Neural cell (in vitro differentiated cells): Measurements from ENCODE around the gene RABL3. TPM values are rescaled to one million over a fixed set of nuclear protein-coding genes. Genes with fewer than 3 reads are reported as not detected.

Experiments
- H2AFZ ChIP-seq: fragments of 200-600, 300-800 bp; sonication (generic), shearing (Covaris generic); 2 replicates; pipeline ENCODE4 v1.6.0; 2014; ENCODE audit warnings: low read depth, mild to moderate bottlenecking, antibody characterized with exemption, low read length, moderate library complexity
- H3F3A ChIP-seq: fragments of 200-600 bp; shearing (Covaris generic); 2 replicates; pipeline ENCODE4 v1.6.1; 2016; ENCODE audit warnings: mild to moderate bottlenecking, moderate library complexity, mixed read lengths, antibody characterized with exemption, low read length; ENCODE audit not compliant: insufficient read depth, poor library complexity, severe bottlenecking
- H3K27ac ChIP-seq: fragments of 200-600, 300-800 bp; sonication (generic), shearing (Covaris generic); 2 replicates; pipeline ENCODE4 v1.5.1; 2014; ENCODE audit warnings: mild to moderate bottlenecking, low read length, moderate library complexity
- H3K27me3 ChIP-seq: fragments of 300-800, 200-600 bp; sonication (generic), shearing (Covaris generic); 2 replicates; pipeline ENCODE4 v1.6.0; 2014; ENCODE audit warnings: mild to moderate bottlenecking, low read depth, low read length, moderate library complexity; ENCODE audit not compliant: insufficient read depth
- H3K36me3 ChIP-seq: fragments of 300-800, 200-600 bp; sonication (generic), shearing (Covaris generic); 2 replicates; pipeline ENCODE4 v1.5.1; 2014; ENCODE audit warnings: mild to moderate bottlenecking, antibody characterized with exemption, low read length, moderate library complexity; ENCODE audit not compliant: insufficient read depth
- H3K4me2 ChIP-seq: fragments of 300-800, 200-600 bp; sonication (generic), shearing (Covaris generic); 2 replicates; pipeline ENCODE4 v1.6.0; 2014; ENCODE audit warnings: mild to moderate bottlenecking, low read length
- H3K4me3 ChIP-seq: fragments of 300-800, 200-600 bp; sonication (generic), shearing (Covaris generic); 2 replicates; pipeline ENCODE4 v1.5.1; 2014; ENCODE audit warnings: mild to moderate bottlenecking, low read length, moderate library complexity
- H3K79me2 ChIP-seq: fragments of 200-600 bp; shearing (Covaris generic); replicated peaks from 2 replicates; pipeline ENCODE4 v1.6.0; 2014; ENCODE audit warnings: mild to moderate bottlenecking, low read length, moderate library complexity; ENCODE audit not compliant: insufficient read depth
- H3K9ac ChIP-seq: fragments of 300-800, 200-600 bp; sonication (generic), shearing (Covaris generic); 2 replicates; pipeline ENCODE4 v1.6.1; 2016; ENCODE audit warnings: mild to moderate bottlenecking, low read length, mixed read lengths
- H3K9me2 ChIP-seq: fragments of 200-600 bp; shearing (Covaris generic); 2 replicates; pipeline ENCODE4 v1.6.1; 2016; ENCODE audit warnings: mild to moderate bottlenecking, low read length, mixed read lengths; ENCODE audit not compliant: insufficient read depth
- H3K9me3 ChIP-seq: fragments of 200-600, 300-800 bp; sonication (generic), shearing (Covaris generic); 2 replicates; pipeline ENCODE4 v1.6.1; 2016; ENCODE audit warnings: mild to moderate bottlenecking, mixed run types, low read length, moderate library complexity, mixed read lengths
- H4K20me1 ChIP-seq: fragments of 200-600 bp; shearing (Covaris generic); 2 replicates; pipeline ENCODE4 v1.6.1; 2016; ENCODE audit warnings: mild to moderate bottlenecking, mixed run types; ENCODE audit not compliant: insufficient read depth
- EP300 ChIP-seq: fragments of 450-650 bp; conservative IDR thresholded peaks from 2 replicates; pipeline ENCODE4 v1.6.1; 2014; ENCODE audit warnings: antibody characterized with exemption, mild to moderate bottlenecking, moderate library complexity; ENCODE audit not compliant: poor library complexity, severe bottlenecking
- EZH2 ChIP-seq: fragments of 200-600, 300-800 bp; shearing (Covaris generic), sonication (generic); IDR thresholded peaks from 2 replicates; pipeline ENCODE4 v1.6.1; 2014; ENCODE audit warnings: antibody characterized with exemption, low read length, borderline replicate concordance, mild to moderate bottlenecking; ENCODE audit not compliant: insufficient read depth, poor library complexity, severe bottlenecking
- MXI1 ChIP-seq: fragments of 450-650 bp; conservative IDR thresholded peaks from 2 replicates; pipeline ENCODE4 v1.6.1; 2014; ENCODE audit warnings: antibody characterized with exemption, mild to moderate bottlenecking; ENCODE audit not compliant: poor library complexity, severe bottlenecking
- POLR2AphosphoS5 ChIP-seq: IDR thresholded peaks from 2 replicates; pipeline ENCODE4 v1.6.1; 2012
- RAD21 ChIP-seq: fragments of 450-650 bp; conservative IDR thresholded peaks from 2 replicates; pipeline ENCODE4 v1.6.1; 2014; ENCODE audit warnings: antibody characterized with exemption, mild to moderate bottlenecking, moderate library complexity
- SMC3 ChIP-seq: fragments of 450-650 bp; conservative IDR thresholded peaks from 2 replicates; pipeline ENCODE4 v1.6.1; 2014; ENCODE audit warnings: antibody characterized with exemption, mild to moderate bottlenecking, moderate library complexity; ENCODE audit not compliant: poor library complexity
- TAF1 ChIP-seq: IDR thresholded peaks from 2 replicates; pipeline ENCODE4 v1.6.1; 2012; ENCODE audit warnings: low read depth
- polyA plus RNA-seq: library from polyadenylated mRNA; depleted of rRNA; stranded (reverse); fragments of >200 nt; gene quantifications from 2 replicates; pipeline ENCODE4 v1.2.3, GENCODE V29; 2014
- TF ChIP-seq, protein P1 (sequence below): IDR thresholded peaks from 2 replicates; pipeline ENCODE4 v1.6.1; 2012; ENCODE audit warnings: borderline replicate concordance
- TF ChIP-seq, protein P2 (sequence below): fragments of 450-650 bp; IDR thresholded peaks from 2 replicates; pipeline ENCODE4 v1.5.1; 2014; ENCODE audit warnings: antibody characterized with exemption, mild to moderate bottlenecking, moderate library complexity; ENCODE audit not compliant: poor library complexity, severe bottlenecking

The RABL3 gene
- polyA plus RNA-seq, 1 donor from 2014 or later: 14.7 TPM

DNA sequence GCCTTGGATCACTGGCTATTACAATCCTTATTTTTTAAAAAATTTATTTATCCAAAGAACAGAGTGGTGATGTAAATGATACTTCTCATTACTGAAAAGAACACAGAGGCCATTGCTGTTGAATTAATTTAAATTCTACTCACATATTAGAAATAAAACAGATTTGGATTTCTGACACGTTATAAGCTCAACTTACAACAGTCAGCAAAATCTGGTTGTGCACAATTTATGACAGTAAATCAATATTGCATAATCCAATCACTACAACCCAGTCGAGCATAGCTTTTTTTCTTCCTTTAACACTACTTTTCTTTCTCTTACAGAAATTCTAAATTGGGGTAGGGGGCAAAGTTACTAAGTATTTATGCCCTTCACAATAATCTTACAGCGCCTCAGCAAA, 43.0 kb downstream of the RABL3 start:
- Histone ChIP-seq H4K20me1 (no peaks in the 10 kb centered on the region), H3K79me2 (no peaks in the 10 kb centered on the region), H3K4me3 (no peak overlapping the region)

DNA sequence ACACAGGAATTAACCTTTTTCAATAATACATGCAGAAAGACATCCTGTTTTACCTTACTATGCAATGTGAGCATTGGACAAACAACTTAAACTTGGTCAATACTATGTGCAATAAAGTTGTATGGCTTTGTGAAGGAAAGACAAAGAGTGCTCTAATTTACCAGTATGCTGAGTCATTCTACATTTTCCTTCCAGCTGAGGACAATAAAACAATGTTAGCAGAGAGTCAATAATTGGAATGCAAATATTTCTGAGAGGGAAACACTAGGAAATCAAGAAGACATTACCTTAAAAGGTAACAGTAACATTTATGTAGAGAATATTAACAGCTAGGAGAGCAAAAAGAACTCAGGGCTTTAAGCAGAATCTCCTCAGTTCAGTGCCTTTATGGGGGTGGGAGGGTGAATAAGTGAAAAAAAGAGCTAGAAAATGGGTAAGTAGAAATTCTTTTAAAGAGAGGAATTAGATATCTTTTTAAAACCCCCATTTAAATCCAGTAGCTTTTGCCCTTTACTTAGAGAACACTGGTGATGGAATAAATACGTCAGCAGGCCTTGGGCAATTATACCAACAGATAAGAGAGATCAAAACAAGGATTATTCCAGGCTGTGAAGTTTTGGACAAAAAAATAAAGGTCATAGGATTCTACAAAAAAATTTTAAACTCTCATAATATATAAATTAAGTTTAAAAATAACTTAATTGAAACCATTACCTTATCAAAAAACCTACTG, 48.7 kb downstream of the RABL3 start:
- H2AFZ ChIP-seq: no peak overlapping the region
- H3K9me2 ChIP-seq: no peaks in the 10 kb centered on the region
- no peaks in the 10 kb centered on the region for H3K79me2 ChIP-seq
- H3K4me3 ChIP-seq: no peak overlapping the region
- TF ChIP-seq MXI1: no peak
- TF ChIP-seq SMC3: no peak
- TF ChIP-seq POLR2AphosphoS5: no peak
- no peak for TF ChIP-seq RAD21
- TF ChIP-seq EZH2: no peak
- TF ChIP-seq EP300: no peak
- TF ChIP-seq, protein P1, sequence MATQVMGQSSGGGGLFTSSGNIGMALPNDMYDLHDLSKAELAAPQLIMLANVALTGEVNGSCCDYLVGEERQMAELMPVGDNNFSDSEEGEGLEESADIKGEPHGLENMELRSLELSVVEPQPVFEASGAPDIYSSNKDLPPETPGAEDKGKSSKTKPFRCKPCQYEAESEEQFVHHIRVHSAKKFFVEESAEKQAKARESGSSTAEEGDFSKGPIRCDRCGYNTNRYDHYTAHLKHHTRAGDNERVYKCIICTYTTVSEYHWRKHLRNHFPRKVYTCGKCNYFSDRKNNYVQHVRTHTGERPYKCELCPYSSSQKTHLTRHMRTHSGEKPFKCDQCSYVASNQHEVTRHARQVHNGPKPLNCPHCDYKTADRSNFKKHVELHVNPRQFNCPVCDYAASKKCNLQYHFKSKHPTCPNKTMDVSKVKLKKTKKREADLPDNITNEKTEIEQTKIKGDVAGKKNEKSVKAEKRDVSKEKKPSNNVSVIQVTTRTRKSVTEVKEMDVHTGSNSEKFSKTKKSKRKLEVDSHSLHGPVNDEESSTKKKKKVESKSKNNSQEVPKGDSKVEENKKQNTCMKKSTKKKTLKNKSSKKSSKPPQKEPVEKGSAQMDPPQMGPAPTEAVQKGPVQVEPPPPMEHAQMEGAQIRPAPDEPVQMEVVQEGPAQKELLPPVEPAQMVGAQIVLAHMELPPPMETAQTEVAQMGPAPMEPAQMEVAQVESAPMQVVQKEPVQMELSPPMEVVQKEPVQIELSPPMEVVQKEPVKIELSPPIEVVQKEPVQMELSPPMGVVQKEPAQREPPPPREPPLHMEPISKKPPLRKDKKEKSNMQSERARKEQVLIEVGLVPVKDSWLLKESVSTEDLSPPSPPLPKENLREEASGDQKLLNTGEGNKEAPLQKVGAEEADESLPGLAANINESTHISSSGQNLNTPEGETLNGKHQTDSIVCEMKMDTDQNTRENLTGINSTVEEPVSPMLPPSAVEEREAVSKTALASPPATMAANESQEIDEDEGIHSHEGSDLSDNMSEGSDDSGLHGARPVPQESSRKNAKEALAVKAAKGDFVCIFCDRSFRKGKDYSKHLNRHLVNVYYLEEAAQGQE: no peak
- no peak for TF ChIP-seq TAF1
- TF ChIP-seq, protein P2, sequence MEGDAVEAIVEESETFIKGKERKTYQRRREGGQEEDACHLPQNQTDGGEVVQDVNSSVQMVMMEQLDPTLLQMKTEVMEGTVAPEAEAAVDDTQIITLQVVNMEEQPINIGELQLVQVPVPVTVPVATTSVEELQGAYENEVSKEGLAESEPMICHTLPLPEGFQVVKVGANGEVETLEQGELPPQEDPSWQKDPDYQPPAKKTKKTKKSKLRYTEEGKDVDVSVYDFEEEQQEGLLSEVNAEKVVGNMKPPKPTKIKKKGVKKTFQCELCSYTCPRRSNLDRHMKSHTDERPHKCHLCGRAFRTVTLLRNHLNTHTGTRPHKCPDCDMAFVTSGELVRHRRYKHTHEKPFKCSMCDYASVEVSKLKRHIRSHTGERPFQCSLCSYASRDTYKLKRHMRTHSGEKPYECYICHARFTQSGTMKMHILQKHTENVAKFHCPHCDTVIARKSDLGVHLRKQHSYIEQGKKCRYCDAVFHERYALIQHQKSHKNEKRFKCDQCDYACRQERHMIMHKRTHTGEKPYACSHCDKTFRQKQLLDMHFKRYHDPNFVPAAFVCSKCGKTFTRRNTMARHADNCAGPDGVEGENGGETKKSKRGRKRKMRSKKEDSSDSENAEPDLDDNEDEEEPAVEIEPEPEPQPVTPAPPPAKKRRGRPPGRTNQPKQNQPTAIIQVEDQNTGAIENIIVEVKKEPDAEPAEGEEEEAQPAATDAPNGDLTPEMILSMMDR: no peak
- no peaks in the 10 kb centered on the region for H3F3A ChIP-seq
- H3K9ac ChIP-seq: no peak overlapping the region
- no peaks in the 10 kb centered on the region for H3K36me3 ChIP-seq
- H4K20me1 ChIP-seq: no peaks in the 10 kb centered on the region
- H3K9me3 ChIP-seq: no peaks in the 10 kb centered on the region
- H3K4me2 ChIP-seq: no peak overlapping the region
- H3K27ac ChIP-seq: no peak overlapping the region
- no peaks in the 10 kb centered on the region for H3K27me3 ChIP-seq

More for the DNA sequence above, 43.0 kb downstream of the RABL3 start:
- no peaks in the 10 kb centered on the region for H3F3A ChIP-seq
- H3K4me2 ChIP-seq: no peak overlapping the region
- H2AFZ ChIP-seq: no peak overlapping the region
- no peak overlapping the region for H3K27ac ChIP-seq
- no peaks in the 10 kb centered on the region for H3K9me2 ChIP-seq
- no peak overlapping the region for H3K9ac ChIP-seq
- no peaks in the 10 kb centered on the region for H3K27me3 ChIP-seq
- TF ChIP-seq EP300 (no peak), EZH2 (no peak), TAF1 (no peak), RAD21 (no peak)
- TF ChIP-seq, protein P1: no peak
- H3K9me3 ChIP-seq: no peaks in the 10 kb centered on the region
- no peaks in the 10 kb centered on the region for H3K36me3 ChIP-seq
